Pulmonary artery endothelial cell (primary cell): ENCODE data around the gene DPP9. TPM values are rescaled to one million over a fixed set of nuclear protein-coding genes. Genes with fewer than 3 reads are reported as not detected.
"Not testable (repeated sequence)": the region's sequence is repeated elsewhere in the genome, so short reads cannot be mapped to it uniquely, and the experiment has no call there.

Source experiments
- DNase-seq: peaks from one replicate; pipeline ENCODE4 v3.0.0-alpha.2; 2011; ENCODE audit warnings: low read depth, low spot score
- total RNA-seq: library from RNA; depleted of rRNA; stranded (reverse); fragments of >200 nt; gene quantifications from 2 replicates; pipeline ENCODE4 v1.2.3, GENCODE V29; 2014

Gene DPP9
- total RNA-seq, 1 donor from 2014 or later: 24.5 TPM

- DNase-seq: no peak
Observed at GRCh38 chr19:4688587-4688986, 35.1 kb downstream of the DPP9 start.

- DNase-seq: no peak
Observed at GRCh38 chr19:4687396-4687795, 36.2 kb downstream of the DPP9 start.

GRCh38 chr19:4686700-4687099 is 36.9 kb downstream of the DPP9 start:
- no peak for DNase-seq

GRCh38 chr19:4684312-4685095 is 39.1 kb downstream of the DPP9 start:
- no peak for DNase-seq

DNA sequence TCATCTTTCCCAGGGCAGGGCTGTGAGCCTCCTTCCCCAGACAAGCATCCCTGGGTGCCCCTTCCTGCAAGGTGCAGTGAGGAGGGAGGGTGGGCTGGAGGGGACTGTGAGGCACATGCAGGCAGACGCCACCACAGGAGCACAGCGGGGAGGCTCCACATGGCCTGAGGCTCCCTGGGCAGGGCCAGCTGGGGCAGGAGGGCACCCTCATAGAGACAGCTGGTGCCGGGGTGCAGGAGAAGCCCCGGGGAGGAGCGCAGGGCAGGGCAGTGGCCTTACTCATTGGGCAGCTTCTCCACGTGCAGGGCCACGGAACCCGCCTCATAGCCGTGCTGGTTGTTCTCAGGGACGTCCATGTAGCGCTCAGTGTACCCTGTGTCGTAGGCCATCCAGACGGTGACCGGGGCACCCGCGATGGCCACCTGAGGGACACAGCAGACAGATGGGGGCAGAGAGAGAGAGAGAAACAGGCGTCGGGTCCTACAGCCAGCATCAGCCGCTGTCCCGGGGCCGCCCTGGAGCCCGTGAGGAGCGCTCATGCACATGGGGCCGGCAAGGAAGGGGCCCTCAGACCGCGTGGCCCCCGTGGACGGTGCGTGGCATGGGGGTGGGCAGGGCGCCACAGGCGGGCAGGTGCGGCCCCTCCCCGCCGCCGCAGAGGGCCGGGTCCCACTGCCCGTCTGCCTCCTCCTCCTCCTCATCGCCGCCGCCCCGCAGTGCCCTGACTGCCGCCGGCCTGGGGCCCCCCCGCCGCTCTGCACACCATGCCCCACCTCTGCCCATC is 41.0 kb downstream of the DPP9 start:
- no peak for DNase-seq

GRCh38 chr19:4680021-4680420 is 43.6 kb downstream of the DPP9 start:
- DNase-seq: not testable (repeated sequence)

DNA sequence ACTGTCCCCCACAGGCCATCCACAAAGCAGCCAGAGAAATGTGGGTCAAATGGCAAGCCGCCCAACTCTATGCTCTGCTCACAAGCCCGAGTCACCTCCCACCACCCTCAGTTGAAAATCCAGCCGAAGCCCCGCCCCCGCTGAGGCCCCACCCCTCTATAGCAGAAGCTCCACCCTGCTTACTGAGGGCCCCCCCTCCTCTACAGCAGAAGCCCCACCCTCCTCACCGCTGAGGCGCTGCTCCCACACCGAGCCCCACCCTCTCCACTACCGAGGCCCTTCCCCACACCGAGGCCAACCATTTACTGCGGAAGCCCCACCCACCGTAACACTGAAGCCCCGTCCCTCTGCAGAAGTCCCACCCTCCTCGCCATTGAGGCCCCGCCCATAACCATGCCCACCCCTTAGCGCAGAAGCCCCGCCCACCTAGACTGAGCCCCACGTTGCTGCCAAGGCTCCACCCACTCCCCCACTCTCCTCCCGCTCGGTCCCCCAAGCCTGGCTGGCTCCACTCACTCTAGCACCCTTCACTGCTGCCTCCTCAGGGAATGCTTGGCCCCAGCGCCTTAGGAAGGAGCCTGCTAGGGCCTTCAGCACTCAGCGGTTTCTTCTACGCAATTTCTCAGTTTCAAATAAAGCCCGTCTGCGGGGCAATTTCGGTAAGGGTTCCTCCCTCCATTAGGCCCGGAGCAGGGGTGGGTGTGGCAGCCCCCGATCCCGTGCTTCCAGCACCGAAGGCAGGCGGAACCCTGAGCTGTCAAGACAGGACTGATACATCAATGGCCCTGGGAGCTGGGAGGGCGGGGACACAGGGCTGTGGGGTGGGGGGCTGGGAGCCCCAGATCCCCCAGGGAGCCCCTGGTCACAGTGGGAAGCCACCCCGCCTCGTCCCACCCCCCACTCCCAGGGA is 44.5 kb downstream of the DPP9 start:
- no peak for DNase-seq

DNA sequence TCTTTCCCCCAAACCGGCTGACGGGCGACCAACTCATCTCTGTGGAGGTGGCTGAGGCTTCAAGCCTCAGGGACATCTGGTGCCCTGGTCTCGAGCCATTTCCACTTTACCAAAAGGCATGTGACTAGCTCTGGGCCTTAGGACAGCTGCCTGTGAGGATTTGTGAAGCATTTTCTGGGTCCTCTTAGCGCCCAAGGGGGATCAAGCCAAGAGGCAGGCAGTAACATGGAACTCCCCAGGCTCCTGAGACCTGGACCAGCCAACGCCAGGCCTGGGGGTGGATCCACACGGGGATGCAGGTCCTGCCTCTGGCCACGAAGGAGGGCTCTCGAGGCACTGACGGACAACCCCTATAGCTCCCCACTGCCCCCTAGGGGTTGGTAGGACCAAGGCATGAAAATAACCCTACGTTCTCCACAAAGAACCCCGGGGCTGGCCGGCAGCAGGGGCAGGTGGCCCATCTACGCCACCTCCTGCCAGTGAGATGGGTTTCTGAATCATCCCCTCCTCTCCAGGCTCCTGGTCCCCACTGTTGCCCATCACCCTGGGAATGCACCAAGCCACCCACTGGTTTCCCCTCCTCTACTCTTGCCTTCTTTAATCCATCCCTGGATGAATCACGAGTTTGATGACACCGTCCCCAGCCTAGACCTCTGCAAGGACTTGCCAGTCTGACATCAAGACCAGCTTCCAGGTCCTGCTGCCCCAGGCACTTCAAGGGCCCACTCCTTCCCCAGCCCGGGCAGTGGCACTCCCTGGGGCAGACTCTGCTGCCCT is 46.5 kb downstream of the DPP9 start:
- no peak for DNase-seq

DNA sequence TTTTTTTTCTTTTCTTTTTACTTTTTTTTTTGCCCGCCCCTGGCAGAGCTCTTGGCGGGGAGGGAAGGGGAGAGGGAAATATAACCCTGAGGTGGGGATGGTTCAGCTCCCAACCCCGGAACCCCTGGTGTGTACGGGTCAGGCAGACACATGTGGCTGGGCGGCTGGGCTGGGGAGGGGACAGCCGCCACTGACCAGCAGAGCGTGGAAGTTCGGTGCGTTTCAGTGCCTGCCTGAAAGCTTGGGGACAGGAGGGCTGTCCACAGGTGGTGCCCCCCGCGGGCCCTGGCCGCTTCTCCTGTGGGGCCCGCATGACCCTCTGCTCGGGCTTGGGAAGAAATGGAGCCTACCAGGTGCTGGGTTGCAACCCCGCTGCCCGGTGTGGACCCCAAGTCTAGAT is 48.3 kb downstream of the DPP9 start:
- no peak for DNase-seq

- no peak for DNase-seq
Observed at GRCh38 chr19:4673726-4674125, 49.9 kb downstream of the DPP9 start.

- DNase-seq: no peak
Observed at GRCh38 chr19:4673216-4673615, 50.4 kb downstream of the DPP9 start.

DNA sequence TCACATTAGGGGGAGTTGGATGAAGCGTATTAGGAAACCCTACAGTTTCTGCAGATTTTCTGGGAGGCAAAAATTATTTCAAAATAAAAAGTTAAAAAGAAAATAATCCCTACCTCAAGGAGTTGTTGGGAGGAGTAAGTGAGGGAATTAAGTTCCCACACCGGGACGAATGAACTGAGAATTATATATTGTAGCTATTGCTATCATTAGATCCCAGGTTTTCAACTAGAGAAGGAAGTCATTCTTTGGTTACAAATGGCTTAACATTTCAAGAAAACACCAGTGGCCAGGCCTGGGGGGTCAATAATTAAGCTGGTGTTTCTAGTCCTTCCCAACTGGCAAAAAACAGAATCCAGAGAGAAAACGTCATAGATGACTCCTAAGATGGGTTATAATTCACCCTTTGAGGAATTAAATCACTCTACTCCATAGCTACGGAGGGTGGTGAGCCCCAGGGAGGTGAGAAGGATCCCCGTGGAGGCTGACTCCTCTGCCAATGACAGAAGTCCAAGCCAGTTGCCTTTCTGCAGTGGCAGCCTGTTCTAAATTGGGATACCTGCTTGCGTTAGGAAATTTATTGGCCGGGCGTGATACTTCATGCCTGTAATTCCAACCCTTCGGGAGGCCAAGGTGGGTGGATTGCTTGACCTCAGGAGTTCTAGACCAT is 52.3 kb downstream of the DPP9 start:
- DNase-seq: no peak

- peak; percentile 70 for DNase-seq
Observed at GRCh38 chr19:4669723-4670480, 53.7 kb downstream of the DPP9 start, which contains the start of gene MYDGF. Gene MYDGF, minus strand, starts transcription at chr19:4670342. Its CDS starts 8 bp downstream, at chr19:4670334.

GRCh38 chr19:4664642-4665041 is 59.0 kb downstream of the DPP9 start:
- no peak for DNase-seq

DNA sequence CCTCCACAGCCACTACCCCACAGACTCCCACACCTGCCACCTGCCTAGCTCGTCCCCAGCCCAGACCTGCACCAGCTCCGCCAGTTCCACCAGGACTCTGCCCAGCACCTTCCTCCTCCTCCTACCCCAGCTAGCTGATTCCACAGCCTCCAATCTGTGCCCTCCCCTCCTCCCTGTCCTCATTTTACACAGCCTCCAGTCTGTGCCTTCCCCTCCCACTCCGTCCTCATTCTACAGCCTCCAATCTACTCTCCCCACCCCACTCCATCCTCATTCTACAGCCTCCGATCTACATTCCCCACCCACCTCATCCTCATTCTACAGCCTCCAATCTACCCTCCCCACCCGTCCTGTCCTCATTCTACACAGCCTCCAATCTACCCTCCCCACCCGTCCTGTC is 60.8 kb downstream of the DPP9 start:
- DNase-seq: no peak

DNA sequence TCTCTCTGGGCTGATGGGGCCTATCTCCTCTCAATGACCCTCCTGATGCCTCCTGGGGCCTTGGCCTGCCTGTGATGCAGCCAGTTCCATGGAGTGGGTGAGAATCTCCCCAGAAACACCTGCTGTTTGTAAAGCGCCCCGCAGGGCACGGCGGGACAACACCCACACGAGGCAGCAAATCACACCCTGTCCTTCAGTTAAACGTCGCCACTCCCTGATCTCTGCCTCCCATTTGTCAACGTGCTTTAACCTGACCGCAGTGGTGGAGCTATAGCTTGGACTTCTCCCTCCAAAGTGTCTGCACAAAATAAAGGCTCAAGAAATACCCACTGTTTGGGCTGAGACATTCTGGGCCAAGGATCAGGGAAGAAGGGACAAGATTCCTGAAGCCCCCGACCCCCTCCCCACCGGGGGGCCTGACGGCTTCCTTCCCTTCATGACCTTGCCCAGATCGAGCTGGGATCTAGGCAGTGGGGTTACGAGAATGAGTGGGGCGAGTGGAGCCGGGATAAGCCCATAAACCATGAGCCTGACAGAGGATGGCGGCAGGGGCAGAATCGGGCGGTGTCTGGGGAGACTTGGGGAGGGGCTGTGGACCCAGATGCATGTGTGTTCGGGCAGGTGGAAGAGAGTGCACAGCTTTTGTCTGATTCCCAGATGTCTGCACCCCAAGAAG is 61.5 kb downstream of the DPP9 start:
- DNase-seq: no peak

DNA sequence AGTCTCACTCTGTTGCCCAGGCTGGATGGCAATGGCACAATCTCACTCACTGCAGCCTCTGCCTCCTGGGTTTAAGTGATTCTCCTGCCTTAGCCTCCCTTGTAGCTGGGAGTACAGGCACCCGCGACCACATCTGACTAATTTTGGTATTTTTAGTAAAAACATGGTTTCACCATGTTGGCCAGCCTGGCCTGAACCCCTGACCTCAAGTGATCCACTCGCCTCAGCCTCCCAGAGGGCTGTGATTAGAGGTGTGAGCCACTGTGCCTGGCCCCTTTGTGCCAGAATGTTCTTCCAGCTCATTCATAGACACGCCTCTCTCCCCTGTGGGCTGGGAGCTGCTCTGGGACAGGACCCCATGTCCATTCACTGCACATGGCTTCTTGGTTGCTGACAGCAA is 62.6 kb downstream of the DPP9 start:
- no peak for DNase-seq

GRCh38 chr19:4660181-4660791 is 63.4 kb downstream of the DPP9 start:
- no peak for DNase-seq

DNA sequence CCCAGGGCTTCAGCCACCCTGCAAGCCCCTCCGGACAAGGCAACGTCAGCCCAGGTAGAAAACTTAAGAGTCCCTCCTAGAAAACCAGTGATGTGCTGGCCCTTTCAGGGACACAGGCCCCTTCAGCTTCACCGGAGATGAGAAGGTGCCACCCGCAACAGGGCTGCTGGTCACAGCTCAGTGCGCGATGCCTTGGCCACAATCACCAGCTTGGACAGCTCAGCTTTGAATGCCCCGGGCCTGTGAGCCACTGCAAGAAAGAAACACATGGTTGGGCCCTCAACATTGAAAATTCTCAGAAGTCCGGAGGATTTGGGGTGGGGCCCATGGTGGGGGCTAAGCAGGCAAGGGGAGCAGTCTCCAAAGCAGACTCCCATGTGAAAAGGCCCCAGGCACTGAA is 65.8 kb downstream of the DPP9 start:
- DNase-seq: no peak
